GM12878 (cell line): Measurements from ENCODE around the gene RPS6KA2. TPM values are rescaled to one million over a fixed set of nuclear protein-coding genes. Genes with fewer than 3 reads are reported as not detected.

Experiments
- ATAC-seq: fragments of 200-7000 bp; cut with Tn5 transposase; 3 replicates; pipeline ENCODE4 v1.9.1; 2020; ENCODE audit warnings: mild to moderate bottlenecking, moderate library complexity
- BruUV-seq: library from RNA; stranded (reverse); fragments of 400-500 nt; replicated peaks from 2 replicates; lab custom pipeline; 2021; lab: Mats Ljungman, UMichigan
- CTCF ChIA-PET: fragments of 300-600 bp; sonication (Branson Sonifier 250); formaldehyde crosslinking; extraction: SDS; loops from one replicate; lab custom pipeline; 2021; ENCODE audit warnings: inconsistent platforms; lab: Yijun Ruan, JAX
- POLR2A ChIA-PET: fragments of 350-600 bp; formaldehyde crosslinking; extraction: SDS; loops from one replicate; lab custom pipeline; 2021; ENCODE audit warnings: inconsistent platforms; lab: Charles Lee
- RAD21 ChIA-PET: fragments of 300-600 bp; sonication (Branson Sonifier 250); formaldehyde crosslinking; loops from one replicate; lab custom pipeline; 2023; ENCODE audit warnings: antibody characterized with exemption; ENCODE audit not compliant: unreplicated experiment; lab: Charles Lee
- SMC1A ChIA-PET: fragments of 300-600 bp; sonication (Branson Sonifier 250); formaldehyde crosslinking; loops from one replicate; lab custom pipeline; 2023; ENCODE audit not compliant: unreplicated experiment, uncharacterized antibody; lab: Charles Lee
- DNase-seq: peaks from one replicate; pipeline ENCODE4 v3.0.0-alpha.2; 2011; ENCODE audit warnings: low read depth, low spot score
- FAIRE-seq: peaks from 3 replicates; lab custom pipeline; 2011; peaks lifted over from hg19 to GRCh38; lab: Jason Lieb, UNC
- H2AFZ ChIP-seq: 2 replicates; pipeline ENCODE4 v1.6.0; 2011; ENCODE audit warnings: low read depth, low read length, control low read depth; ENCODE audit not compliant: control insufficient read depth
- H3K27ac ChIP-seq: 2 replicates; pipeline ENCODE4 v1.5.1; 2011; ENCODE audit warnings: control low read depth; ENCODE audit not compliant: control insufficient read depth, insufficient read depth
- H3K27me3 ChIP-seq, 2 experiments: replicated peaks in 1 of 2; 2 replicates each; pipeline versions ENCODE4 v1.6.0 to v1.6.1; 2011; ENCODE audit warnings: low read length in 1 of 2; ENCODE audit not compliant: control insufficient read depth in 2 of 2, insufficient read depth in 2 of 2
- H3K36me3 ChIP-seq, 2 experiments: 2 replicates each; pipeline ENCODE4 v1.5.1; 2011; ENCODE audit warnings: low read length in 1 of 2; ENCODE audit not compliant: control insufficient read depth in 2 of 2, insufficient read depth in 2 of 2
- H3K4me1 ChIP-seq: 2 replicates; pipeline ENCODE4 v1.6.1; 2011; ENCODE audit warnings: mild to moderate bottlenecking, low read length, moderate library complexity, mixed read lengths; ENCODE audit not compliant: control insufficient read depth, insufficient read depth
- H3K4me2 ChIP-seq: 2 replicates; pipeline ENCODE4 v1.6.0; 2011; ENCODE audit warnings: control low read depth; ENCODE audit not compliant: control insufficient read depth, insufficient read depth
- H3K4me3 ChIP-seq: fragments of 200-600 bp; sonication (generic); 2 replicates; pipeline ENCODE4 v1.5.1; 2016
- H3K79me2 ChIP-seq: 2 replicates; pipeline ENCODE4 v1.6.0; 2011; ENCODE audit warnings: low read length; ENCODE audit not compliant: control insufficient read depth, insufficient read depth
- H3K9ac ChIP-seq: 2 replicates; pipeline ENCODE4 v1.8.0; 2011; ENCODE audit warnings: low read length, control low read depth, mixed read lengths; ENCODE audit not compliant: control insufficient read depth, insufficient read depth
- H3K9me3 ChIP-seq: replicated peaks from 3 replicates; pipeline ENCODE4 v1.5.1; 2011; ENCODE audit warnings: mild to moderate bottlenecking, low read length; ENCODE audit not compliant: control insufficient read depth, insufficient read depth
- H4K20me1 ChIP-seq: 2 replicates; pipeline ENCODE4 v1.6.0; 2011; ENCODE audit not compliant: control insufficient read depth, insufficient read depth
- CEBPZ ChIP-seq: fragments of 150-350 bp; IDR thresholded peaks from 2 replicates; pipeline ENCODE4 v1.6.1; 2016; ENCODE audit warnings: low read depth, low read length
- CHD4 ChIP-seq: fragments of 200-600 bp; sonication (generic); IDR thresholded peaks from 2 replicates; pipeline ENCODE4 v1.6.1; 2016; ENCODE audit warnings: mild to moderate bottlenecking
- IKZF2 ChIP-seq, 2 experiments: fragments of 450-650 bp; IDR thresholded peaks; 2 replicates each; pipeline ENCODE4 v1.6.1; 2017; ENCODE audit warnings: mild to moderate bottlenecking in 2 of 2, moderate library complexity in 2 of 2
- IRF3 ChIP-seq: fragments of 450-650 bp; IDR thresholded peaks from 2 replicates; pipeline ENCODE4 v1.6.1; 2014; ENCODE audit warnings: mild to moderate bottlenecking
- KLF5 ChIP-seq: fragments of 450-650 bp; IDR thresholded peaks from 2 replicates; pipeline ENCODE4 v1.6.1; 2014; ENCODE audit warnings: mild to moderate bottlenecking; ENCODE audit not compliant: partially characterized antibody
- LARP7 ChIP-seq: fragments of 450-650 bp; IDR thresholded peaks from 2 replicates; pipeline ENCODE4 v1.6.1; 2017; ENCODE audit warnings: mild to moderate bottlenecking
- MYB ChIP-seq: fragments of 150-350 bp; IDR thresholded peaks from 2 replicates; pipeline ENCODE4 v1.6.1; 2014; ENCODE audit warnings: mild to moderate bottlenecking, low read depth, low read length, borderline replicate concordance
- NFYB ChIP-seq: IDR thresholded peaks from 2 replicates; pipeline ENCODE4 v1.6.1; 2011; ENCODE audit warnings: low read depth, mild to moderate bottlenecking, low read length, improper control_type of control experiment, moderate library complexity; ENCODE audit not compliant: insufficient read depth
- NKRF ChIP-seq: fragments of 450-650 bp; conservative IDR thresholded peaks from 2 replicates; pipeline ENCODE4 v1.6.1; 2017; ENCODE audit warnings: mild to moderate bottlenecking, moderate library complexity
- SMAD5 ChIP-seq: IDR thresholded peaks from 2 replicates; pipeline ENCODE4 v1.6.1; 2016; ENCODE audit warnings: antibody characterized with exemption, low read depth
- SP1 ChIP-seq: IDR thresholded peaks from one replicate; pipeline ENCODE4 v1.6.1; 2011; ENCODE audit warnings: low read depth, low read length
- STAT1 ChIP-seq: fragments of 450-650 bp; conservative IDR thresholded peaks from 2 replicates; pipeline ENCODE4 v1.6.1; 2014; ENCODE audit warnings: antibody characterized with exemption, mild to moderate bottlenecking
- ZBTB11 ChIP-seq: fragments of 450-650 bp; formaldehyde crosslinking; IDR thresholded peaks from 2 replicates; pipeline ENCODE4 v1.5.0; 2022; ENCODE audit warnings: mild to moderate bottlenecking, missing genetic modification characterization
- ZNF207 ChIP-seq: fragments of 450-650 bp; IDR thresholded peaks from 2 replicates; pipeline ENCODE4 v1.6.1; 2014; ENCODE audit warnings: antibody characterized with exemption, mild to moderate bottlenecking, borderline replicate concordance
- ZNF24 ChIP-seq: fragments of 450-650 bp; IDR thresholded peaks from 2 replicates; pipeline ENCODE4 v1.6.1; 2017; ENCODE audit warnings: antibody characterized with exemption, mild to moderate bottlenecking
- WGBS: methylation state at CpG from one replicate; pipeline ENCODE4 v1.1.6; 2016; ENCODE audit warnings: low lambda C conversion rate; ENCODE audit not compliant: insufficient replicate concordance, insufficient coverage; ENCODE audit errors: missing lambda C conversion rate; 5-methylcytosine and 5-hydroxymethylcytosine counted together
- in situ Hi-C: fragments of 300-500 bp; cut with MboI; formaldehyde crosslinking; loops from 9 replicates; pipeline ENCODE4 v1.14.3; 2018; ENCODE audit warnings: mixed read lengths
- intact Hi-C: fragments of 100-400 bp; cut with micrococcal nuclease; formaldehyde crosslinking; loops from one replicate; pipeline ENCODE4 v1.14.2; 2022; ENCODE audit not compliant: unreplicated experiment
- polyA plus RNA-seq, 11 experiments: library from polyadenylated mRNA; depleted of rRNA in 4 of 11; unstranded in 6 of 11; stranded (reverse) in 5 of 11; fragments of >200 nt; fragmentation: Nextera tagmentation in 4 of 11; fragmentation: Illumina TruSeq in 1 of 11; extraction: Ambion mirVana in 4 of 11; extraction: Trizol in 1 of 11; gene quantifications; 1 replicate in 1 of 11; 2 replicates in 10 of 11; pipeline versions ENCODE4 v1.2.1 to v1.2.3, GENCODE V29; 2011 to 2016; ENCODE audit warnings: inconsistent platforms in 2 of 11, missing spikeins in 2 of 11, low read depth in 1 of 11
- total RNA-seq, 4 experiments: library from RNA; depleted of rRNA in 3 of 4; stranded (reverse); fragments of >200 nt in 3 of 4; fragmentation: Illumina TruSeq in 1 of 4; extraction: Trizol in 1 of 4; gene quantifications; 2 replicates each; pipeline versions ENCODE4 v1.2.1 to v1.2.3, GENCODE V29; 2013 to 2021

RPS6KA2 gene
- total and polyA plus RNA-seq, 10 of the 15 experiments (the other 5 are each of a cell fraction or from before 2014, with no cell fraction given) = 0.02 to 1.0 (median 0.22) TPM; not detected in 1

- FAIRE-seq (no peak), DNase-seq (no peak), ATAC-seq (no peak)
- Histone ChIP-seq H3K4me3 (no peak overlapping the region), H3K4me1 (peaks cover 15% of the 10 kb centered on the region), H3K36me3 (no peaks in the 10 kb centered on the region), H3K4me2 (no peak overlapping the region), H3K27me3 (peaks cover 0 to 3% of the 10 kb centered on the region in 2 experiments; a peak in 1 of 4 replicates), H3K9me3 (no peaks in the 10 kb centered on the region), H3K79me2 (no peaks in the 10 kb centered on the region)
- ChIA-PET RAD21 (no interaction called here), POLR2A (no interaction called here), SMC1A (no interaction called here)
- TF ChIP-seq ZNF24 = no peak
- TF ChIP-seq SP1 = no peak
- TF ChIP-seq IKZF2 (IDR thresholded peaks at IDR 0.05) = no peak
- TF ChIP-seq STAT1 = no peak
- TF ChIP-seq CEBPZ = no peak
- no peak for TF ChIP-seq IRF3
- no peak for TF ChIP-seq LARP7
- no peak for TF ChIP-seq NKRF
- TF ChIP-seq ZNF207 = no peak
- no peak for TF ChIP-seq ZBTB11
- no peak for TF ChIP-seq CHD4
- TF ChIP-seq KLF5 = no peak
- no peak for TF ChIP-seq MYB
- no peak for TF ChIP-seq NFYB
- no peak for TF ChIP-seq SMAD5
- TF ChIP-seq, all 136 proteins: peak for 0
- BruUV-seq = no TSS peak
- H3K9ac ChIP-seq = no peak overlapping the region
- H2AFZ ChIP-seq = no peak overlapping the region
- H3K27ac ChIP-seq = no peak overlapping the region
- intact Hi-C loops (no loop called here), in situ Hi-C loops (no loop called here)
- H4K20me1 ChIP-seq = no peaks in the 10 kb centered on the region
- 41% methylated on average over 11 of the region's 11 CpGs for WGBS
- CTCF ChIA-PET = no interaction called here
Observed at GRCh38 chr6:166632731-166633130, 5.7 kb upstream of the RPS6KA2 start.
